Measurements from ENCODE around the gene BOD1. TPM values are rescaled to one million over a fixed set of nuclear protein-coding genes. Genes with fewer than 3 reads are reported as not detected.

Gene BOD1
- total and polyA plus RNA-seq, 10 of the 15 experiments (the other 5 are each of a cell fraction or from before 2014, with no cell fraction given), result 14.1 to 35.8 (median 29.6) TPM

DNA sequence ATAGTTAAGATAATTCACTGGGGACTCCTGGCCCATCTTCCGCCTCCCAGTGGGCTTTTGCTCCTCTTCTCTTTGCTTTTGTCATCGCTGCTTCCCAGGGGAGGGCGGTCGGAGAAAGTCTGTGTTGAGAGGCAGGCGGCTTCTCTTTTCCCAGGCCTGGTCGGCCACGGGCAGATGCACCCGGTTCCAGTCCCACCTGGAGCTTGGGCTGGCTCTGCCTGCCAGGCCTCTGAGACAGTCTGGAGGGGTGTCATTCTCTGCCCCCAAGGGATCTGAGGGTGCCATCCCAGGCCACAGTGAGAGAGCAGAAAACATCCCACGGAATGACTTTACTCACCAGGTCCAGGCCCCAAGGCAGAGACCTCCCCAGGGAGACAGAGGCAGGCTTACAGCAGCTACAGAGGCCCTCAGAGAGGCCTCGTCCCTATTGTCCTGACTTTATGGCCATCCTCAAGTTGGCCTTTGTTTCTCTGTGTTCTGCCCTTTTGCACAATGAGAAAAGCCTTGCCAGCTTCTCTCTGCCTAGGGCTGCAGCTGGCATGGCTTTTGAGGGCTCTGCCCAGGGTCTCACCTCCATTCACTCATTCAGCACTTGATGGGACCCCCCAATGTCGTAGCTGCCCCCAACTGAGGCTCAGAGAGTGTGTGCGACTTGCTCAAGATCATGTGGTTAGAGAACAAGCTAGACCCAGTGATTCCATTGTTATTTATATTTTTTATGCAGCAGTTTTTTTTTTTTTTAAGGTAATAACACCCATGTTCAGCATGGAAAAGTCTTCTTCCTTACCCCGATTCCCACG, 44.2 kb upstream of the BOD1 start (continued):
- TF ChIP-seq, protein P1, sequence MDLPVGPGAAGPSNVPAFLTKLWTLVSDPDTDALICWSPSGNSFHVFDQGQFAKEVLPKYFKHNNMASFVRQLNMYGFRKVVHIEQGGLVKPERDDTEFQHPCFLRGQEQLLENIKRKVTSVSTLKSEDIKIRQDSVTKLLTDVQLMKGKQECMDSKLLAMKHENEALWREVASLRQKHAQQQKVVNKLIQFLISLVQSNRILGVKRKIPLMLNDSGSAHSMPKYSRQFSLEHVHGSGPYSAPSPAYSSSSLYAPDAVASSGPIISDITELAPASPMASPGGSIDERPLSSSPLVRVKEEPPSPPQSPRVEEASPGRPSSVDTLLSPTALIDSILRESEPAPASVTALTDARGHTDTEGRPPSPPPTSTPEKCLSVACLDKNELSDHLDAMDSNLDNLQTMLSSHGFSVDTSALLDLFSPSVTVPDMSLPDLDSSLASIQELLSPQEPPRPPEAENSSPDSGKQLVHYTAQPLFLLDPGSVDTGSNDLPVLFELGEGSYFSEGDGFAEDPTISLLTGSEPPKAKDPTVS (IDR thresholded peaks at IDR 0.05; ENCODE audit: low read depth, low read length), result no peak
- TF ChIP-seq, protein P2, sequence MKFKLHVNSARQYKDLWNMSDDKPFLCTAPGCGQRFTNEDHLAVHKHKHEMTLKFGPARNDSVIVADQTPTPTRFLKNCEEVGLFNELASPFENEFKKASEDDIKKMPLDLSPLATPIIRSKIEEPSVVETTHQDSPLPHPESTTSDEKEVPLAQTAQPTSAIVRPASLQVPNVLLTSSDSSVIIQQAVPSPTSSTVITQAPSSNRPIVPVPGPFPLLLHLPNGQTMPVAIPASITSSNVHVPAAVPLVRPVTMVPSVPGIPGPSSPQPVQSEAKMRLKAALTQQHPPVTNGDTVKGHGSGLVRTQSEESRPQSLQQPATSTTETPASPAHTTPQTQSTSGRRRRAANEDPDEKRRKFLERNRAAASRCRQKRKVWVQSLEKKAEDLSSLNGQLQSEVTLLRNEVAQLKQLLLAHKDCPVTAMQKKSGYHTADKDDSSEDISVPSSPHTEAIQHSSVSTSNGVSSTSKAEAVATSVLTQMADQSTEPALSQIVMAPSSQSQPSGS (IDR thresholded peaks at IDR 0.05; ENCODE audit: low read length), result no peak
- TF ChIP-seq FOXK2 (IDR thresholded peaks at IDR 0.05) (no peak), TBL1XR1 (IDR thresholded peaks at IDR 0.05; ENCODE audit: low read depth, low read length) (no peak), NFYA (IDR thresholded peaks at IDR 0.05; ENCODE audit: borderline replicate concordance, low read depth, low read length) (no peak)

DNA sequence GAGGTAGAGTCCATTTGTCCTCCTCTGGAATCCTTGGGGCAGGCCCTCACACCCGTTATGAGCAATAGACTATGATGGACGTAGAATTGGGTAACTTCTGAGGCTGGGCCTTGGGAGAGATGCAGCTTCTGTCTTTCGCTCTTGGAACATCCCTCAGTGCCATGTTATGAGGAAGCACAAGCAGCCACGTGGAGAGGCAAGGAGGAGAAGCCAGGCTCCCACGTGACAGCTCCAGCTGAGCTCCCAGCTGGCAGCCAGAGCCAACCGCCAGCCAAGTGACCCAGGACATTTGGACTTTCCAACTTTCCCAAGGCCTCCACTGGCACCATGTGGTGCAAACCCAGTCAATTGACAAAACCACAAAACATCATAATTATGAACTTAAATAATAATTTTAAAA, 43.0 kb upstream of the BOD1 start:
- SMC1A ChIA-PET (ENCODE audit: uncharacterized antibody, unreplicated experiment), result no interaction called here
- no peak overlapping the region for H2AFZ ChIP-seq (ENCODE audit: control insufficient read depth, low read depth, low read length)
- H3K9me3 ChIP-seq (replicated peaks; ENCODE audit: control insufficient read depth, insufficient read depth, low read length), result no peaks in the 10 kb centered on the region; the same call in 2 of the 3 replicates
- intact Hi-C loops (cut with micrococcal nuclease; ENCODE audit: unreplicated experiment), result no loop called here
- no peak for DNase-seq (ENCODE audit: low read depth, low spot score)
- in situ Hi-C loops (cut with MboI), result no loop called here
- RAD21 ChIA-PET (ENCODE audit: unreplicated experiment), result no interaction called here
- TF ChIP-seq NBN (IDR thresholded peaks at IDR 0.05), result no peak
- TF ChIP-seq FOXM1 (IDR thresholded peaks at IDR 0.05; ENCODE audit: low read depth, low read length), result no peak
- TF ChIP-seq PAX8 (IDR thresholded peaks at IDR 0.05), result no peak
- H3K36me3 ChIP-seq (ENCODE audit: control insufficient read depth in 2 of 2, insufficient read depth in 2 of 2, low read length in 1 of 2), result no peaks in the 10 kb centered on the region
- BruUV-seq (replicated peaks), result no TSS peak
- no peaks in the 10 kb centered on the region for H3K27me3 ChIP-seq (replicated peaks in 1 of 2; ENCODE audit: control insufficient read depth in 2 of 2, insufficient read depth in 2 of 2, low read length in 1 of 2)
- 63% methylated on average over 6 of the region's 6 CpGs for WGBS (ENCODE audit: insufficient coverage, insufficient replicate concordance, low lambda C conversion rate, missing lambda C conversion rate)
- H3K4me3 ChIP-seq, result no peak overlapping the region
- no peaks in the 10 kb centered on the region for H3K79me2 ChIP-seq (ENCODE audit: control insufficient read depth, insufficient read depth, low read length)
- no peak overlapping the region for H3K27ac ChIP-seq (ENCODE audit: control insufficient read depth, insufficient read depth)
- CTCF ChIA-PET, result no interaction called here
- no peaks in the 10 kb centered on the region for H4K20me1 ChIP-seq (ENCODE audit: control insufficient read depth, insufficient read depth)
- no peak overlapping the region for H3K4me2 ChIP-seq (ENCODE audit: control insufficient read depth, insufficient read depth)
- POLR2A ChIA-PET, result no interaction called here
- no peak overlapping the region for H3K9ac ChIP-seq (ENCODE audit: control insufficient read depth, insufficient read depth, low read length)
- no peaks in the 10 kb centered on the region for H3K4me1 ChIP-seq (ENCODE audit: control insufficient read depth, insufficient read depth, low read length)
- ATAC-seq, result no peak
- no peak for FAIRE-seq

Data from GM12878 (cell line).